ENCODE measurements around the gene PRPF6.

GRCh38 chr20:63977739-63978276, 3.1 kb upstream of the PRPF6 start:
- TF ChIP-seq, protein P1, sequence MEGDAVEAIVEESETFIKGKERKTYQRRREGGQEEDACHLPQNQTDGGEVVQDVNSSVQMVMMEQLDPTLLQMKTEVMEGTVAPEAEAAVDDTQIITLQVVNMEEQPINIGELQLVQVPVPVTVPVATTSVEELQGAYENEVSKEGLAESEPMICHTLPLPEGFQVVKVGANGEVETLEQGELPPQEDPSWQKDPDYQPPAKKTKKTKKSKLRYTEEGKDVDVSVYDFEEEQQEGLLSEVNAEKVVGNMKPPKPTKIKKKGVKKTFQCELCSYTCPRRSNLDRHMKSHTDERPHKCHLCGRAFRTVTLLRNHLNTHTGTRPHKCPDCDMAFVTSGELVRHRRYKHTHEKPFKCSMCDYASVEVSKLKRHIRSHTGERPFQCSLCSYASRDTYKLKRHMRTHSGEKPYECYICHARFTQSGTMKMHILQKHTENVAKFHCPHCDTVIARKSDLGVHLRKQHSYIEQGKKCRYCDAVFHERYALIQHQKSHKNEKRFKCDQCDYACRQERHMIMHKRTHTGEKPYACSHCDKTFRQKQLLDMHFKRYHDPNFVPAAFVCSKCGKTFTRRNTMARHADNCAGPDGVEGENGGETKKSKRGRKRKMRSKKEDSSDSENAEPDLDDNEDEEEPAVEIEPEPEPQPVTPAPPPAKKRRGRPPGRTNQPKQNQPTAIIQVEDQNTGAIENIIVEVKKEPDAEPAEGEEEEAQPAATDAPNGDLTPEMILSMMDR (IDR thresholded peaks at IDR 0.05): no peak
- no peak for TF ChIP-seq POLR2A (IDR thresholded peaks at IDR 0.05)
